ENCODE results near the gene FREM1.

- no peak for TF ChIP-seq CREB1 (IDR thresholded peaks at IDR 0.05; ENCODE audit: low read depth)
- no peak for TF ChIP-seq NFIC (IDR thresholded peaks at IDR 0.05)
- no peak for TF ChIP-seq MAX (IDR thresholded peaks at IDR 0.05)
- TF ChIP-seq EP300 (IDR thresholded peaks at IDR 0.05; ENCODE audit: borderline replicate concordance), result no peak
- no peak for TF ChIP-seq FOXM1 (IDR thresholded peaks at IDR 0.05; ENCODE audit: borderline replicate concordance, low read depth)
- TF ChIP-seq TEAD4 (IDR thresholded peaks at IDR 0.05), result no peak
Measured at GRCh38 chr9:14857449-14858305, 52.6 kb downstream of the FREM1 start.

Data from Ishikawa (cell line).